Measurements from ENCODE around the gene MRC2. TPM values are rescaled to one million over a fixed set of nuclear protein-coding genes. Genes with fewer than 3 reads are reported as not detected.

The MRC2 gene
- total RNA-seq, 1 experiment from 2014 or later = 10.7 TPM

DNA sequence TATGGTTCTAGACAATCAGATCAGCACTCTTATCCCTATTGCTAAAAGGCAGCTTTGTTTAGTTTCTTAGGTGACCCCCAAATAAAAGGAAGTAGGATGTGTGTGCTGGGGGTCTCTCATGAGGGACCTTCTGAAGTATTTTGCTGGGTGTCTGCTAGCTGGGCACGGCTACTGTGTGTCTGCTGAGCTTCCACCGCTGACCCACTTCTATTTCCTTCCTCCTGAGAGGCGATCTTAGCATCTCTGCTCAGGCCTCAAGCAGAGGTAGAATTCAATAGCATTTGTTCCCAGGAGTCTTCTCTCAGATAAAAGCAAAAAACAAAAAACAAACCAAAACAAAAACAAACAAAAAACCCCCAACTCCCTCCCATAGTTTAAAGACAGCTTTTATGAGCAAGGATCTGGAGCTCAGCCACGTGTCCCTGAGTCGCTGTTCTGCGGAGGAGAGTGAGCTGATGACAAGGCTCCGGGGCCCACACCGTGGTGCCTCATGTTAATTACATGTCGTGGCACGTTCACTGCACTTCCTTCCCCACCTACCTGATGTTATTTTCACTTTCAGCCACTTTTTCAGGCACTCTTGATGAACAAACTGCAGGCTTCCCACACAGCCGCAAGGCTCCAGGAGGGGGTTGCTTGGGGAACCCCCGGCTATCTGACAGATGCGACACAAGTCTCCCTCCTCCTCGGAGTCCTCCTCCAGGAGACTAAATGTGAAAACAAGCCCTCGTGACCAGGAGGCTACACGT is 97.1 kb downstream of the MRC2 start:
- Histone ChIP-seq H3K27me3 (ENCODE audit: insufficient read depth, low read length) (no peaks in the 10 kb centered on the region), H4K20me1 (ENCODE audit: insufficient read depth) (no peaks in the 10 kb centered on the region), H3K27ac (ENCODE audit: low read depth, low read length) (no peak overlapping the region), H3K4me2 (ENCODE audit: low read length) (no peak overlapping the region), H3K4me1 (ENCODE audit: control insufficient read depth in 1 of 2, insufficient read depth in 2 of 2, low read length in 2 of 2) (peaks cover 7 to 11% of the 10 kb centered on the region in 2 experiments; a peak in 3 of 4 replicates), H2AFZ (ENCODE audit: low read depth, low read length, poor library complexity, severe bottlenecking) (no peak overlapping the region), H3K4me3 (replicated peaks in 1 of 2; ENCODE audit: low read depth in 1 of 2, low read length in 2 of 2) (no peak overlapping the region), H3K9ac (ENCODE audit: low read length) (no peak overlapping the region), H3K9me2 (ENCODE audit: insufficient read depth) (no peaks in the 10 kb centered on the region), H3K9me3 (ENCODE audit: control insufficient read depth in 1 of 2, insufficient read depth in 1 of 2, low read depth in 1 of 2, low read length in 2 of 2) (no peaks in the 10 kb centered on the region), H3K79me2 (ENCODE audit: insufficient read depth, low read length) (no peaks in the 10 kb centered on the region), H3K36me3 (ENCODE audit: control insufficient read depth in 1 of 2, insufficient read depth in 2 of 2, low read length in 2 of 2) (no peaks in the 10 kb centered on the region)
- ChIA-PET POLR2A (no interaction called here), RAD21 (ENCODE audit: low non-redundant PET in 1 of 2, low total read pairs in 2 of 2, uncharacterized antibody in 2 of 2, unreplicated experiment in 2 of 2) (no interaction called here), CTCF (no interaction called here)
- ATAC-seq (no peak), DNase-seq (ENCODE audit: low read depth, low spot score) (no peak)
- intact Hi-C loops (cut with micrococcal nuclease) = no loop called here
- TF ChIP-seq EZH2 (IDR thresholded peaks at IDR 0.05) = no peak
- TF ChIP-seq, protein P1, sequence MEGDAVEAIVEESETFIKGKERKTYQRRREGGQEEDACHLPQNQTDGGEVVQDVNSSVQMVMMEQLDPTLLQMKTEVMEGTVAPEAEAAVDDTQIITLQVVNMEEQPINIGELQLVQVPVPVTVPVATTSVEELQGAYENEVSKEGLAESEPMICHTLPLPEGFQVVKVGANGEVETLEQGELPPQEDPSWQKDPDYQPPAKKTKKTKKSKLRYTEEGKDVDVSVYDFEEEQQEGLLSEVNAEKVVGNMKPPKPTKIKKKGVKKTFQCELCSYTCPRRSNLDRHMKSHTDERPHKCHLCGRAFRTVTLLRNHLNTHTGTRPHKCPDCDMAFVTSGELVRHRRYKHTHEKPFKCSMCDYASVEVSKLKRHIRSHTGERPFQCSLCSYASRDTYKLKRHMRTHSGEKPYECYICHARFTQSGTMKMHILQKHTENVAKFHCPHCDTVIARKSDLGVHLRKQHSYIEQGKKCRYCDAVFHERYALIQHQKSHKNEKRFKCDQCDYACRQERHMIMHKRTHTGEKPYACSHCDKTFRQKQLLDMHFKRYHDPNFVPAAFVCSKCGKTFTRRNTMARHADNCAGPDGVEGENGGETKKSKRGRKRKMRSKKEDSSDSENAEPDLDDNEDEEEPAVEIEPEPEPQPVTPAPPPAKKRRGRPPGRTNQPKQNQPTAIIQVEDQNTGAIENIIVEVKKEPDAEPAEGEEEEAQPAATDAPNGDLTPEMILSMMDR (IDR thresholded peaks at IDR 0.05 in 2 of 3, conservative IDR thresholded peaks at IDR 0.05 in 1 of 3; ENCODE audit: borderline replicate concordance in 1 of 3, insufficient read depth in 1 of 3, low read depth in 2 of 3, low read length in 2 of 3) = no peak
- no peak for TF ChIP-seq EGR1 (IDR thresholded peaks at IDR 0.05; ENCODE audit: low read depth)
- TF ChIP-seq SRF (IDR thresholded peaks at IDR 0.05; ENCODE audit: low read depth) = no peak
- no peak for TF ChIP-seq JUND (IDR thresholded peaks at IDR 0.05)
- TF ChIP-seq RAD21 (IDR thresholded peaks at IDR 0.05; ENCODE audit: low read depth) = no peak
- no peak for TF ChIP-seq ELF1 (IDR thresholded peaks at IDR 0.05; ENCODE audit: borderline replicate concordance, low read depth)
- TF ChIP-seq POLR2AphosphoS5 (IDR thresholded peaks at IDR 0.05; ENCODE audit: low read depth, low read length) = no peak
- TF ChIP-seq, protein P2, sequence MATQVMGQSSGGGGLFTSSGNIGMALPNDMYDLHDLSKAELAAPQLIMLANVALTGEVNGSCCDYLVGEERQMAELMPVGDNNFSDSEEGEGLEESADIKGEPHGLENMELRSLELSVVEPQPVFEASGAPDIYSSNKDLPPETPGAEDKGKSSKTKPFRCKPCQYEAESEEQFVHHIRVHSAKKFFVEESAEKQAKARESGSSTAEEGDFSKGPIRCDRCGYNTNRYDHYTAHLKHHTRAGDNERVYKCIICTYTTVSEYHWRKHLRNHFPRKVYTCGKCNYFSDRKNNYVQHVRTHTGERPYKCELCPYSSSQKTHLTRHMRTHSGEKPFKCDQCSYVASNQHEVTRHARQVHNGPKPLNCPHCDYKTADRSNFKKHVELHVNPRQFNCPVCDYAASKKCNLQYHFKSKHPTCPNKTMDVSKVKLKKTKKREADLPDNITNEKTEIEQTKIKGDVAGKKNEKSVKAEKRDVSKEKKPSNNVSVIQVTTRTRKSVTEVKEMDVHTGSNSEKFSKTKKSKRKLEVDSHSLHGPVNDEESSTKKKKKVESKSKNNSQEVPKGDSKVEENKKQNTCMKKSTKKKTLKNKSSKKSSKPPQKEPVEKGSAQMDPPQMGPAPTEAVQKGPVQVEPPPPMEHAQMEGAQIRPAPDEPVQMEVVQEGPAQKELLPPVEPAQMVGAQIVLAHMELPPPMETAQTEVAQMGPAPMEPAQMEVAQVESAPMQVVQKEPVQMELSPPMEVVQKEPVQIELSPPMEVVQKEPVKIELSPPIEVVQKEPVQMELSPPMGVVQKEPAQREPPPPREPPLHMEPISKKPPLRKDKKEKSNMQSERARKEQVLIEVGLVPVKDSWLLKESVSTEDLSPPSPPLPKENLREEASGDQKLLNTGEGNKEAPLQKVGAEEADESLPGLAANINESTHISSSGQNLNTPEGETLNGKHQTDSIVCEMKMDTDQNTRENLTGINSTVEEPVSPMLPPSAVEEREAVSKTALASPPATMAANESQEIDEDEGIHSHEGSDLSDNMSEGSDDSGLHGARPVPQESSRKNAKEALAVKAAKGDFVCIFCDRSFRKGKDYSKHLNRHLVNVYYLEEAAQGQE (IDR thresholded peaks at IDR 0.05; ENCODE audit: low read depth) = no peak
- TF ChIP-seq, protein P3, sequence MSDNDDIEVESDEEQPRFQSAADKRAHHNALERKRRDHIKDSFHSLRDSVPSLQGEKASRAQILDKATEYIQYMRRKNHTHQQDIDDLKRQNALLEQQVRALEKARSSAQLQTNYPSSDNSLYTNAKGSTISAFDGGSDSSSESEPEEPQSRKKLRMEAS (IDR thresholded peaks at IDR 0.05) = no peak
- TF ChIP-seq CBX3 (IDR thresholded peaks at IDR 0.05; ENCODE audit: low read depth) = no peak
- TF ChIP-seq, protein P4, sequence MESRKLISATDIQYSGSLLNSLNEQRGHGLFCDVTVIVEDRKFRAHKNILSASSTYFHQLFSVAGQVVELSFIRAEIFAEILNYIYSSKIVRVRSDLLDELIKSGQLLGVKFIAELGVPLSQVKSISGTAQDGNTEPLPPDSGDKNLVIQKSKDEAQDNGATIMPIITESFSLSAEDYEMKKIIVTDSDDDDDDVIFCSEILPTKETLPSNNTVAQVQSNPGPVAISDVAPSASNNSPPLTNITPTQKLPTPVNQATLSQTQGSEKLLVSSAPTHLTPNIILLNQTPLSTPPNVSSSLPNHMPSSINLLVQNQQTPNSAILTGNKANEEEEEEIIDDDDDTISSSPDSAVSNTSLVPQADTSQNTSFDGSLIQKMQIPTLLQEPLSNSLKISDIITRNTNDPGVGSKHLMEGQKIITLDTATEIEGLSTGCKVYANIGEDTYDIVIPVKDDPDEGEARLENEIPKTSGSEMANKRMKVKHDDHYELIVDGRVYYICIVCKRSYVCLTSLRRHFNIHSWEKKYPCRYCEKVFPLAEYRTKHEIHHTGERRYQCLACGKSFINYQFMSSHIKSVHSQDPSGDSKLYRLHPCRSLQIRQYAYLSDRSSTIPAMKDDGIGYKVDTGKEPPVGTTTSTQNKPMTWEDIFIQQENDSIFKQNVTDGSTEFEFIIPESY (IDR thresholded peaks at IDR 0.05; ENCODE audit: extremely low read depth, insufficient replicate concordance, low read length) = no peak
- TF ChIP-seq FOSL1 (IDR thresholded peaks at IDR 0.05; ENCODE audit: low read depth) = no peak
- no peak for TF ChIP-seq CEBPB (IDR thresholded peaks at IDR 0.05; ENCODE audit: low read depth)
- TF ChIP-seq TCF7L2 (IDR thresholded peaks at IDR 0.05; ENCODE audit: borderline replicate concordance, extremely low read depth, insufficient read depth, insufficient read length) = no peak
- no peak for TF ChIP-seq EZH2phosphoT487 (IDR thresholded peaks at IDR 0.05; ENCODE audit: borderline replicate concordance)
- no peak for TF ChIP-seq SIN3A (IDR thresholded peaks at IDR 0.05; ENCODE audit: low read depth)
- TF ChIP-seq YY1 (IDR thresholded peaks at IDR 0.05; ENCODE audit: extremely low read depth, insufficient replicate concordance, low read depth, low read length) = no peak
- TF ChIP-seq ZNF274 (IDR thresholded peaks at IDR 0.05; ENCODE audit: low read depth, low read length) = no peak
- TF ChIP-seq POLR2A (IDR thresholded peaks at IDR 0.05; ENCODE audit: borderline replicate concordance, extremely low read depth, insufficient read depth, insufficient read length) = no peak
- no TSS peak for BruUV-seq (replicated peaks)
